K562 (cell line): ENCODE measurements around the gene CDH16. TPM values are rescaled to one million over a fixed set of nuclear protein-coding genes. Genes with fewer than 3 reads are reported as not detected.

Experiments
- ATAC-seq: fragments of 200-7000 bp; cut with Tn5 transposase; 3 replicates; pipeline ENCODE4 v1.9.1; 2020; ENCODE audit warnings: moderate library complexity
- BruUV-seq: library from RNA; stranded (reverse); fragments of 400-500 nt; replicated peaks from 2 replicates; lab custom pipeline; 2021; lab: Mats Ljungman, UMichigan
- CTCF ChIA-PET: fragments of 300-600 bp; formaldehyde crosslinking; extraction: SDS; loops from one replicate; lab custom pipeline; 2021; ENCODE audit warnings: low intra/inter-chr PET ratio; lab: Yijun Ruan, JAX
- POLR2A ChIA-PET: fragments of 300-600, 350-650 bp; sonication (Branson Sonifier 250); formaldehyde crosslinking; extraction: SDS; loops from one replicate; lab custom pipeline; 2021; ENCODE audit warnings: antibody characterized with exemption, inconsistent platforms; lab: Yijun Ruan, JAX
- DNase-seq, 4 experiments: peaks; one replicate each; pipeline versions ENCODE4 v3.0.0 to v3.0.0-alpha.2; 2011 to 2018; ENCODE audit warnings: low spot score in 3 of 4, mixed read lengths in 3 of 4; ENCODE audit errors: extremely low read depth in 1 of 4
- FAIRE-seq: peaks from 2 replicates; lab custom pipeline; 2011; peaks lifted over from hg19 to GRCh38; lab: Jason Lieb, UNC
- H2AFZ ChIP-seq: 2 replicates; pipeline ENCODE4 v1.6.0; 2011; ENCODE audit warnings: low read depth, low read length, control low read depth, inconsistent platforms
- H3K27ac ChIP-seq: fragments of 200-600 bp; 3 replicates; pipeline ENCODE4 v1.8.0; 2011; ENCODE audit warnings: low read depth, mild to moderate bottlenecking, control low read depth, inconsistent platforms, low read length, moderate library complexity, mixed read lengths; ENCODE audit errors: extremely low read depth
- H3K27me3 ChIP-seq, 2 experiments: fragments of 300-600 bp in 1 of 2; 2 replicates in 1 of 2; 3 replicates in 1 of 2; pipeline versions ENCODE4 v1.6.0 to v1.8.0; 2011; ENCODE audit warnings: inconsistent platforms in 2 of 2, low read length in 2 of 2, mild to moderate bottlenecking in 1 of 2, mixed read lengths in 1 of 2, moderate library complexity in 1 of 2; ENCODE audit not compliant: control insufficient read depth in 2 of 2, insufficient read depth in 2 of 2
- H3K36me3 ChIP-seq: fragments of 300-600 bp; 3 replicates; pipeline ENCODE4 v1.8.0; 2011; ENCODE audit warnings: mild to moderate bottlenecking, low read length, inconsistent platforms; ENCODE audit not compliant: control insufficient read depth, insufficient read depth
- H3K4me1 ChIP-seq, 2 experiments: fragments of 200-600 bp in 1 of 2; replicated peaks in 1 of 2; 2 replicates in 1 of 2; 3 replicates in 1 of 2; pipeline versions ENCODE4 v1.5.1 to v1.8.0; 2011; ENCODE audit warnings: inconsistent platforms in 2 of 2, low read length in 2 of 2, mild to moderate bottlenecking in 1 of 2, mixed read lengths in 1 of 2, moderate library complexity in 1 of 2; ENCODE audit not compliant: control insufficient read depth in 2 of 2, insufficient read depth in 2 of 2
- H3K4me2 ChIP-seq: 2 replicates; pipeline ENCODE4 v1.6.1; 2011; ENCODE audit warnings: low read length, control low read depth, inconsistent platforms, mixed read lengths; ENCODE audit not compliant: insufficient read depth
- H3K4me3 ChIP-seq: fragments of 200-600 bp; sonication (generic), shearing (Covaris generic); 2 replicates; pipeline ENCODE4 v1.5.1; 2016; ENCODE audit warnings: control low read depth, inconsistent platforms
- H3K79me2 ChIP-seq: fragments of 200-600 bp; 3 replicates; pipeline ENCODE4 v1.8.0; 2011; ENCODE audit warnings: low read length, inconsistent platforms; ENCODE audit not compliant: control insufficient read depth, insufficient read depth
- H3K9ac ChIP-seq, 2 experiments: 2 replicates each; pipeline versions ENCODE4 v1.6.0 to v1.6.1; 2011; ENCODE audit warnings: low read depth in 2 of 2, low read length in 2 of 2, control low read depth in 1 of 2, inconsistent platforms in 1 of 2, mild to moderate bottlenecking in 1 of 2, mixed read lengths in 1 of 2; ENCODE audit not compliant: insufficient read depth in 1 of 2
- H3K9me1 ChIP-seq: one replicate; pipeline ENCODE4 v1.6.0; 2011; ENCODE audit warnings: inconsistent platforms, mild to moderate bottlenecking, low read length, moderate library complexity; ENCODE audit not compliant: control insufficient read depth, insufficient read depth
- H3K9me3 ChIP-seq: replicated peaks from 2 replicates; pipeline ENCODE4 v1.5.1; 2011; ENCODE audit warnings: low read depth, low read length, inconsistent platforms; ENCODE audit not compliant: control insufficient read depth, insufficient read depth
- H4K20me1 ChIP-seq: replicated peaks from 2 replicates; pipeline ENCODE4 v1.6.1; 2011; ENCODE audit warnings: low read length, inconsistent platforms, mixed read lengths; ENCODE audit not compliant: control insufficient read depth, insufficient read depth
- EGR1 ChIP-seq: fragments of 450-650 bp; conservative IDR thresholded peaks from 2 replicates; pipeline ENCODE4 v1.6.1; 2017; ENCODE audit warnings: mild to moderate bottlenecking
- EP400 ChIP-seq: fragments of 450-650 bp; IDR thresholded peaks from 2 replicates; pipeline ENCODE4 v1.6.1; 2017; ENCODE audit warnings: antibody characterized with exemption, mild to moderate bottlenecking, moderate library complexity
- ESRRA ChIP-seq: fragments of 450-650 bp; IDR thresholded peaks from 2 replicates; pipeline ENCODE4 v1.6.1; 2014; ENCODE audit warnings: low read depth, mild to moderate bottlenecking, moderate library complexity, borderline replicate concordance
- GTF2F1 ChIP-seq: IDR thresholded peaks from 2 replicates; pipeline ENCODE4 v1.6.1; 2011; ENCODE audit warnings: low read depth, low read length, improper control_type of control experiment
- MNT ChIP-seq, 2 experiments: fragments of 450-650 bp; conservative IDR thresholded peaks; 2 replicates each; pipeline ENCODE4 v1.6.1; 2017; ENCODE audit warnings: mild to moderate bottlenecking in 2 of 2, moderate library complexity in 2 of 2
- PBX2 ChIP-seq, 2 experiments: IDR thresholded peaks in 1 of 2; conservative IDR thresholded peaks in 1 of 2; 2 replicates each; pipeline ENCODE4 v1.6.1; 2016; ENCODE audit warnings: low read depth in 2 of 2, mild to moderate bottlenecking in 1 of 2, missing compliant biosample characterization in 1 of 2, missing genetic modification characterization in 1 of 2, moderate library complexity in 1 of 2
- PCBP2 ChIP-seq: fragments of 200-400 bp; formaldehyde crosslinking; IDR thresholded peaks from 2 replicates; pipeline ENCODE4 v1.6.1; 2018; ENCODE audit warnings: low read length, low read depth, mild to moderate bottlenecking, moderate library complexity; ENCODE audit not compliant: poor library complexity, severe bottlenecking
- TBP ChIP-seq: optimal IDR thresholded peaks from 2 replicates; pipeline ENCODE3; 2011; ENCODE audit warnings: low read depth, low read length, improper control_type of control experiment
- ZNF436 ChIP-seq: fragments of 250-450, 450-650 bp; sonication (Bioruptor Pico); formaldehyde crosslinking; IDR thresholded peaks from 2 replicates; pipeline ENCODE4 v1.7.0; 2020; ENCODE audit warnings: mild to moderate bottlenecking
- WGBS: fragments of 100-300 bp; shearing (Covaris generic); methylation state at CpG from one replicate; pipeline ENCODE4 v1.1.6; 2016; ENCODE audit warnings: low coverage, mixed read lengths; ENCODE audit not compliant: insufficient coverage; ENCODE audit errors: missing lambda C conversion rate; 5-methylcytosine and 5-hydroxymethylcytosine counted together
- in situ Hi-C: fragments of 300-500 bp; cut with MboI; formaldehyde crosslinking; loops from 4 replicates; pipeline ENCODE4 v1.15.0; 2018; ENCODE audit warnings: inconsistent platforms, mixed read lengths
- intact Hi-C: fragments of 100-400 bp; cut with micrococcal nuclease; formaldehyde crosslinking; loops from 2 replicates; pipeline ENCODE4 v1.14.2; 2022
- polyA plus RNA-seq, 8 experiments: library from polyadenylated mRNA; depleted of rRNA in 4 of 8; stranded (reverse) in 5 of 8; unstranded in 3 of 8; fragments of >200 nt; fragmentation: Nextera tagmentation in 2 of 8; fragmentation: Illumina TruSeq in 1 of 8; extraction: Ambion mirVana in 2 of 8; extraction: Trizol in 1 of 8; gene quantifications; 2 replicates each; pipeline versions ENCODE4 v1.2.1 to v1.2.3, GENCODE V29; 2011 to 2014; ENCODE audit warnings: inconsistent platforms in 1 of 8, missing spikeins in 1 of 8
- total RNA-seq, 7 experiments: library from RNA; depleted of rRNA in 6 of 7; stranded (reverse); fragments of >200 nt in 6 of 7; fragmentation: Illumina TruSeq in 2 of 7; extraction: Trizol in 2 of 7; gene quantifications; 2 replicates each; pipeline versions ENCODE4 v1.2.1 to v1.2.3, GENCODE V29; 2011 to 2021; ENCODE audit warnings: low replicate concordance in 1 of 7

Gene CDH16
- total and polyA plus RNA-seq, 9 of the 15 experiments (the other 6 are each of a cell fraction or from before 2014, with no cell fraction given), result not detected

DNA sequence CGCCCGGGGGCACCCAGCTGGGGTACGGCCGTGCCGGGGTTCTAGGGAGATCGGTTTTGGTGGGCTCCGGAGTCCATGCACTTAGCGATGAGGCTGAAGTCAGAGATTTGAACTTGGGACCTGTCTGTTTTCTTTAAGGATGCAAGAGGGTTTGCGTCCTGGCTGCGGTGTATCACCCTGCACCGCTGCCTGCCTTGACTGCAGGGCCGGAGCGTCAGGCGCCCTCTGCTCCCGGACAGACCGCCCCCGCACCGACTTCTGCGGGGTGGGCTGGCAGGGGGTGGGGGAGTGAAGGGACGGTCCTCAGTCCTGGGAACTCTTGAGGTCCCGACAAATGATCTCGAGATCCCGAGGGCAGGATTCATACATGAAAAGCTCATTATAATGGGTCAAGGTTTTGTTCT, 37.7 kb downstream of the CDH16 start:
- Histone ChIP-seq H3K9me3 (no peaks in the 10 kb centered on the region), H3K9ac (peak overlapping the region; percentile 73 to 93), H3K4me1 (peaks cover 19 to 38% of the 10 kb centered on the region in 2 experiments), H3K79me2 (peaks cover 20% of the 10 kb centered on the region), H4K20me1 (no peaks in the 10 kb centered on the region; the same call in none of the 2 replicates), H2AFZ (peak overlapping the region; percentile 93), H3K9me1 (no peaks in the 10 kb centered on the region), H3K27me3 (no peaks in the 10 kb centered on the region), H3K4me3 (peak overlapping the region; percentile 72), H3K36me3 (peaks cover 32% of the 10 kb centered on the region), H3K4me2 (peak overlapping the region; percentile 85), H3K27ac (peak overlapping the region; percentile 47; the same call in 2 of the 3 replicates)
- in situ Hi-C loops, result no loop called here
- CTCF ChIA-PET, result no interaction called here
- TF ChIP-seq EGR1 (peak; percentile 78), PCBP2 (no peak), ESRRA (no peak), EP400 (peak; percentile 50; the same call in 1 of the 2 replicates), PBX2 (CRISPR knock-in tag; IDR thresholded peaks at IDR 0.05; ENCODE audit: low read depth) (no peak), PBX2 (tag; conservative IDR thresholded peaks at IDR 0.05; ENCODE audit: low read depth) (no peak), TBP (no peak), GTF2F1 (no peak), MNT (conservative IDR thresholded peaks at IDR 0.05) (peak; percentile 22 to 50; a peak in 2 of 4 replicates), ZNF436 (CRISPR knock-in tag) (no peak)
- DNase-seq (peak in 3 of 4 experiments; percentile 40 to 56 (median 48)), ATAC-seq (peak; percentile 39), FAIRE-seq (no peak)
- 1% methylated on average over 21 of the region's 23 CpGs for WGBS
- BruUV-seq, result no TSS peak
- intact Hi-C loops, result no loop called here
- POLR2A ChIA-PET, result interaction anchor here (0.5 to 2.0 kb wide), 9 partner anchors 10 to 1076 kb away, joined by 3 to 9 read pairs (median 4); partner anchors contain the start of gene DYNC1LI2
